GM12801 (cell line): Measurements from ENCODE around the gene OPN4.

Experiments
- CTCF ChIP-seq: IDR thresholded peaks from one replicate; pipeline ENCODE4 v1.5.1; 2011; ENCODE audit warnings: control low read depth; ENCODE audit not compliant: insufficient read length; ENCODE audit errors: extremely low read depth

The OPN4 gene

GRCh38 chr10:86681047-86681446 is 26.7 kb downstream of the OPN4 start:
- TF ChIP-seq CTCF: no peak

- no peak for TF ChIP-seq CTCF
These were observed 27.5 kb downstream of the OPN4 start for GRCh38 chr10:86681722-86682386.

GRCh38 chr10:86682675-86683074 is 28.3 kb downstream of the OPN4 start:
- no peak for TF ChIP-seq CTCF

GRCh38 chr10:86684331-86685097 is 30.2 kb downstream of the OPN4 start:
- TF ChIP-seq CTCF: no peak

GRCh38 chr10:86685416-86685815 is 31.1 kb downstream of the OPN4 start:
- no peak for TF ChIP-seq CTCF

- TF ChIP-seq CTCF: no peak
These were observed 31.7 kb downstream of the OPN4 start for GRCh38 chr10:86685893-86686632.

GRCh38 chr10:86686972-86687371 is 32.6 kb downstream of the OPN4 start:
- no peak for TF ChIP-seq CTCF
